DOHH2 (cell line): ENCODE data around the gene SLC38A3.

Experiments used
- H3F3A ChIP-seq: fragments of 200-600 bp; sonication (generic), shearing (Covaris generic); 2 replicates; pipeline ENCODE4 v1.6.0; 2016; ENCODE audit warnings: antibody characterized with exemption, mild to moderate bottlenecking; ENCODE audit not compliant: control insufficient read depth, insufficient read depth
- H3K27ac ChIP-seq: fragments of 200-600 bp; sonication (generic); 2 replicates; pipeline ENCODE4 v1.5.1; 2014; ENCODE audit warnings: low read depth, mild to moderate bottlenecking, low read length, moderate library complexity
- H3K27me3 ChIP-seq: fragments of 200-600 bp; sonication (generic); 2 replicates; pipeline ENCODE4 v1.6.1; 2014; ENCODE audit warnings: mild to moderate bottlenecking, low read length, mixed read lengths; ENCODE audit not compliant: control insufficient read depth
- H3K36me3 ChIP-seq: fragments of 200-600 bp; sonication (generic); 2 replicates; pipeline ENCODE4 v1.6.1; 2014; ENCODE audit warnings: mild to moderate bottlenecking, low read length, moderate library complexity, mixed read lengths; ENCODE audit not compliant: control insufficient read depth
- H3K4me1 ChIP-seq: fragments of 200-600 bp; sonication (generic); 2 replicates; pipeline ENCODE4 v1.6.1; 2014; ENCODE audit warnings: mild to moderate bottlenecking, low read length, mixed read lengths; ENCODE audit not compliant: control insufficient read depth
- H3K4me2 ChIP-seq: fragments of 200-600 bp; sonication (generic); 2 replicates; pipeline ENCODE4 v1.6.0; 2014; ENCODE audit warnings: mild to moderate bottlenecking, low read length, moderate library complexity
- H3K4me3 ChIP-seq: fragments of 200-600 bp; sonication (generic); 2 replicates; pipeline ENCODE4 v1.5.1; 2014; ENCODE audit warnings: mild to moderate bottlenecking, low read length, mixed read lengths
- H3K79me2 ChIP-seq: fragments of 200-600 bp; sonication (generic); 2 replicates; pipeline ENCODE4 v1.6.1; 2014; ENCODE audit warnings: mild to moderate bottlenecking, low read length, mixed read lengths; ENCODE audit not compliant: control insufficient read depth
- H3K9me2 ChIP-seq: fragments of 200-600 bp; sonication (generic); replicated peaks from 2 replicates; pipeline ENCODE4 v1.6.1; 2014; ENCODE audit warnings: mild to moderate bottlenecking, low read length, mixed read lengths; ENCODE audit not compliant: control insufficient read depth
- H3K9me3 ChIP-seq: fragments of 200-600 bp; sonication (generic); 2 replicates; pipeline ENCODE4 v1.6.1; 2014; ENCODE audit warnings: antibody characterized with exemption, low read length, mixed read lengths; ENCODE audit not compliant: control insufficient read depth, insufficient read depth
- H4K20me1 ChIP-seq: fragments of 200-600 bp; sonication (generic); 2 replicates; pipeline ENCODE4 v1.6.0; 2014; ENCODE audit warnings: low read depth, mild to moderate bottlenecking, antibody characterized with exemption, low read length, moderate library complexity; ENCODE audit not compliant: control insufficient read depth, insufficient read depth
- CTCF ChIP-seq: fragments of 200-600 bp; sonication (generic); IDR thresholded peaks from one replicate; pipeline ENCODE4 v1.5.1; 2014; ENCODE audit warnings: antibody characterized with exemption, mild to moderate bottlenecking, low read depth, low read length; ENCODE audit not compliant: poor library complexity, severe bottlenecking
- EZH2phosphoT487 ChIP-seq: fragments of 200-600 bp; sonication (generic); IDR thresholded peaks from 2 replicates; pipeline ENCODE4 v1.6.1; 2017; ENCODE audit warnings: borderline replicate concordance, mild to moderate bottlenecking, antibody characterized with exemption, low read length, moderate library complexity, mixed read lengths

The SLC38A3 gene

GRCh38 chr3:50170689-50171088 is 34.4 kb upstream of the SLC38A3 start:
- no peaks in the 10 kb centered on the region for H3K36me3 ChIP-seq
- TF ChIP-seq EZH2phosphoT487 (no peak), CTCF (no peak)
- H3K9me2 ChIP-seq = no peaks in the 10 kb centered on the region
- no peaks in the 10 kb centered on the region for H3K9me3 ChIP-seq
- no peaks in the 10 kb centered on the region for H3K27me3 ChIP-seq
- H3K79me2 ChIP-seq = no peaks in the 10 kb centered on the region
- H3K4me3 ChIP-seq = no peak overlapping the region
- 0 out of 2 replicates have a peak, but pooled peaks cover 3% of the 10 kb centered on the region for H3K4me1 ChIP-seq
- no peak overlapping the region for H3K27ac ChIP-seq
- H4K20me1 ChIP-seq = no peaks in the 10 kb centered on the region
- H3K4me2 ChIP-seq = no peak overlapping the region
- no peaks in the 10 kb centered on the region for H3F3A ChIP-seq

DNA sequence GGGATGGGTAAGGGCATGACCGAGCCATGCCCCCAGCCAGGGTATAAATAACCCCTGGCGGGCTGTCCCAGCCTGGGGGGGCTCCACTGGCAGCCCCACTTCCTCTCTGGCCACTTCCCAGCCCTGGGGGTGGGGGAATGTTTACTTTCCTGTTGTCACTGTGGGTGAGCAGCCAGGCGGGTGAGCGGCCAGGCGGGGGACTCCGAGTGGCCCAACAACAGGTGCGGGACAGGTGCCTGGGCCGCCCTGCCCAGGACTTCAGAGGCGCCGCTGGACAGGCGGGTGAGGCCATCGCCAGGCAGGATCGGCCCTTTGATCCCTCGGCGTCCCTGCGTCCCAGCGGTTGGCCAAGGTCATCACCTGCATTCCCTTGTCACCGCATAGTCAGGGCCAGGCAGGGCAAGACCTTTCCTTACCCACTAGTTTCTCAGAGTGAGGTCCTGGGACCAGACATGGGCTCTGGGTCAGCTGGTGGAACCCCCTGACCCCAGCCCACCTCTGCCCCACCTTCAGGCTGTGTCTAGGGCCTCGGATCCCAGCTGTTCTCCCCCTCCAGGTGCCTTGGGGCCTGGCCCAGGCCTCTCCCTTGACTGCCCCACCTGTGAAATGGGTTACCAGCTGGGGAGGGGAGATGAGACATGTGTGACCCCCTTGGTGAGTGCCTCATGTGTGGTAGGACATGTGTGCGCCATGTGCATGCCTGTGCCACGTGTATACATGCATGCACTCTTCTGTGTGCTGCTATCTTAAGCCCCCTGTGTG is 33.4 kb upstream of the SLC38A3 start:
- H3K9me3 ChIP-seq = no peaks in the 10 kb centered on the region
- H3K27ac ChIP-seq = no peak overlapping the region
- no peaks in the 10 kb centered on the region for H3F3A ChIP-seq
- 0 out of 2 replicates have a peak, but pooled peaks cover 3% of the 10 kb centered on the region for H3K4me1 ChIP-seq
- no peaks in the 10 kb centered on the region for H3K36me3 ChIP-seq
- H3K4me3 ChIP-seq = no peak overlapping the region
- H3K9me2 ChIP-seq = no peaks in the 10 kb centered on the region
- no peak overlapping the region for H3K4me2 ChIP-seq
- H3K79me2 ChIP-seq = no peaks in the 10 kb centered on the region
- no peaks in the 10 kb centered on the region for H4K20me1 ChIP-seq
- no peaks in the 10 kb centered on the region for H3K27me3 ChIP-seq
- TF ChIP-seq CTCF (no peak), EZH2phosphoT487 (no peak)

- no peaks in the 10 kb centered on the region for H3F3A ChIP-seq
- H3K4me3 ChIP-seq = no peak overlapping the region
- H3K4me1 ChIP-seq = 0 out of 2 replicates have a peak, but pooled peaks cover 3% of the 10 kb centered on the region
- no peaks in the 10 kb centered on the region for H3K9me3 ChIP-seq
- no peaks in the 10 kb centered on the region for H3K36me3 ChIP-seq
- no peaks in the 10 kb centered on the region for H3K79me2 ChIP-seq
- TF ChIP-seq EZH2phosphoT487 = no peak
- TF ChIP-seq CTCF = no peak
- no peaks in the 10 kb centered on the region for H3K9me2 ChIP-seq
- no peak overlapping the region for H3K27ac ChIP-seq
- H4K20me1 ChIP-seq = no peaks in the 10 kb centered on the region
- no peak overlapping the region for H3K4me2 ChIP-seq
- H3K27me3 ChIP-seq = no peaks in the 10 kb centered on the region
Measured at GRCh38 chr3:50172626-50173220, 32.3 kb upstream of the SLC38A3 start.
